ENCODE measurements around the gene WNT5B.

DNA sequence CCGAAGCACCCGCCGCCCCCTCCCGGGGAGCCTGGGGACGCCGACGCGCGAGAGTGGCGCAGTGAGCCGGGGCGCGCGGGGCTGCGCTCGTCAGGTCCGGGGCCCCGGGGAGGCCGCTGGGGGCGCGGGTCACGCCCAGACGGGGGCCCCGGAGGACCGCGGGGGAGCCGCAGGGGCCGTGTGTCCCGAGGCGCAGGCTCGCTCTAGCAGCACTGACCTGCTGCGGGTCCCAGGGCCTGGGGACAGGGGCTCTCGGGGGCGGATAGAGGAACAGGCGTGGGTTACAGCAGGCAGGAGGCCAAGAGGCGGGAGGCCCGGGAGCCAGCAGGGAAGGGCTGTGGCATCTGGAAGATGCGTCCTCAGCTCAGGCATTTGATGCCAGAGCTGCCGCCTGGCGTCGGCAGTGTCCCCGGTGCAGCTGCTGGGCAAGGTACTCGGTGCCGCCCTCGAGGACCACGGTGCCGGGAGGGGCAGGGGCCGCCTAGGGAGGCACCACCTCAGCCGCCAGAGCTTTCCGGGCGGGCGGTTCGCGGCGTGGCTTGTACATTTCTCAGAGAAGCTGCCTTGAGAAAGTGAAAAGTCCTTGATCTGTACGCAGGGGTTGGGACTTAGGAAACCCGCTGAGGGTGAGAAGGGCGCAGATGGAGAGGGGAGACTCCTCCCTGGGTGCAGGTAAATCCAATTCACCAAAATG, 1.2 kb downstream of the WNT5B start:
- no peak for TF ChIP-seq GATA2 (IDR thresholded peaks at IDR 0.05; ENCODE audit: low read depth, low read length)
- TF ChIP-seq GATA3 (IDR thresholded peaks at IDR 0.05; ENCODE audit: low read depth, low read length): no peak
